Stimulated activated CD8-positive, alpha-beta memory T cell treated with anti-CD3 and anti-CD28 coated beads, Interleukin-4, amount 100 ng/mL, for 48 hours (primary cell): Measurements from ENCODE around the gene RAD9B.
"Not testable (repeated sequence)": the region's sequence is repeated elsewhere in the genome, so short reads cannot be mapped to it uniquely, and the experiment has no call there.

Experiments
- DNase-seq: peaks from one replicate; pipeline ENCODE4 v3.0.0-alpha.2; 2020

Gene RAD9B

DNA sequence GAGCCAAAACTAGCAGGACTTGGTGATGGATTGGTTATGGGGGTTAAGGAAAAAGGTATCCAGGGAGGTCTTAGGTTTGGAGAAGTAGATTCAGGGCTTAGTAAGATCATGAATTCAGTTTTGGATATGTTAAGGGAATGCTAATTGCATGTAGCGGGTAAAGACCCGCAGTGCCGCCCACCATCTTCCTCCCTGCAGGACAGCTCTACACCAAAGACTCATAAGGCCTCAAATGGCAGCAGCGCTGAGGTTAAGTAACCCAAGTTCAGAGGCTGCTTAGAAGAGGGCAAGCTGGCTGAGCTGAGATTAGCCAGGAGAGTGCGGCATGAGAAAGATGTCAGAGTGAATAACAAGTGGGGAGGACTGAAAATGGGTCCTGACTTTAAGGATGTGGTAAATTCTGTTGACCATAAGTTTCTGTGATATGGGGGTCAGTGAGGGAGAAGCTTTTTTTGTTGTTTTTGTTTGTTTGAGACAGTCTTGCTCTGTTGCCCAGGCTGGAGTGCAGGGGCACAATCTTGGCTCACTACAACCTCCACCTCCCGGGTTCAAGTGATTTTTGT lies 26.2 kb downstream of the RAD9B start:
- DNase-seq: no peak

DNA sequence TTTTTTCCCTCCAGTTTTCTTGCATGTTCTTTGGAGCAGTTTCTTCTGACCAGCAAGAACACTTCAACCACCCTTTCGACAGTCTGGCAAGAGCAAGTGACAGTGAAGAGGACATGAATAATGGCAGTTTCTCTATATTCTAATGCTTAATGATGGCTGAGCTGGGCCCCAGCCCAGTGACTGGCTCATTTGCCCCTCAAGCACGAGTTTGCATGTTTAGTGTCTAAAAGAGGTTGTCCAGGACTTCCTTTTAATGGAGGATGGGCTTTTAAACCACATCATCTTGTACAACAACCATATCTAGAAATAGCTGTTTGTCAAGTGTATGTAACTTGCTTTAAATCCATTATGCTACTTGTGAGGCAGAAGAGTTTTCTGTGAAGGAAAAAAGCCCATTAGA lies 28.4 kb downstream of the RAD9B start:
- no peak for DNase-seq

DNA sequence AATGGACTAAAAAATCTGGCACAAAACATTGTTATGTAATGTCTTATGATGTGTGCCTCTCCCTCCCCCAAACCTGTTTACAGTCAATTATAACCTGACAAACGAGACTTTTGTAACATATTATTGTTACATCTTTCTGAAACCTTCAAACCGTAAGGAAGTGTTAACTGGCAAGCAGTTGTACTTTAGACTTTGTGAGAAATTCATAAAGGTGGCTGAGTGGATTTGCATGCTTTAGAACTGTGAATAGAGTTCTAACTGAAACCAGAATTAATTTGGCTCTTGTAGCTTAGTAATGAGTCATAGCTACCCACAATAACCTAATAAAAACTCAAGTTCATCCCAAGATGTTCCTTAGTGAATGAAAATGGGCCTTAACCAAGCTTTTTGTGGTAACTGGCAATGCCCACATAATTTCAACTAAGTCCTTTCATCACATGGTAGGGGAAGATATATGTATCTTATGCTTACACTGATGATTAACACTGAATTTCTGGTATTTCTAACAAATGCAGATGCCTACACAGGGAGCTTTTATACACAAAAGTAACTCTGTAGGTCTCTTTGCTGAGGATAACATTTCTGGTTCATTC lies 29.7 kb downstream of the RAD9B start:
- no peak for DNase-seq

DNA sequence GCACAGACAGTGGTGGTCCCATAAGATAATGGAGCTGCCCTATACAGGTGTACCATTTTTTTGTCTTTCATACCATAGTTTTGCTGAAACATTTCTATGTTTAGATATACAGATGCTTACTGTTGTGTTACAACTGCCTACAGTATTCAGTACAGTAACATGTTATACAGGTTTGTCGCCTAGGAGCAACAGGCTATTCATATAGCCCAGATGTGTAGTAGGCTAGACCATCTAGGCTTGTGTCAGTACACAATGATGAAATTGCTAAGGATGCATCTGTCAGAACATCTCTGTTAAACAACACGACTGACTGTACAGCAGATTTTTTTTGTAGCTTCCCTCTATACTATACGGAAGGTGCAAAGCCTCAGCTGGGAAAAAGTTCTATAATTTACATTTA lies 30.5 kb downstream of the RAD9B start:
- no peak for DNase-seq

DNA sequence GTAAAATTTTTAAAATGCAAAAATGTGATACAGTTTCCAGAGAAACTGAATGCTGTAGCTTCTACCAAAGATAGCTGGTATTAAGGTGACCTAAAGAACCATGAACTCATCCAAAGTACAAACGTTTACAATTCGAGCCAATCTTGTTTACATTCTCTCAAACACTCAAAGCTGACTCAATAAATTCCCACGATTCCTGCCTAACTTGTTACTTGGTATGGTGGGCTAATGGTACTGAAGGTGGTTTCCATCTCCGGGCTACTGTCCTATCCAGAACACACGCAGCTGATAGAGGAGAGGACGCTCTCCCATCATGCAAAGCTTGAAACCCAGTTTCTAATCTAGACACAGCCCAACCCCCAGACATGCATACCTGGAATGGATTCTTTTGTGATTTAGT lies 31.5 kb downstream of the RAD9B start:
- no peak for DNase-seq

DNA sequence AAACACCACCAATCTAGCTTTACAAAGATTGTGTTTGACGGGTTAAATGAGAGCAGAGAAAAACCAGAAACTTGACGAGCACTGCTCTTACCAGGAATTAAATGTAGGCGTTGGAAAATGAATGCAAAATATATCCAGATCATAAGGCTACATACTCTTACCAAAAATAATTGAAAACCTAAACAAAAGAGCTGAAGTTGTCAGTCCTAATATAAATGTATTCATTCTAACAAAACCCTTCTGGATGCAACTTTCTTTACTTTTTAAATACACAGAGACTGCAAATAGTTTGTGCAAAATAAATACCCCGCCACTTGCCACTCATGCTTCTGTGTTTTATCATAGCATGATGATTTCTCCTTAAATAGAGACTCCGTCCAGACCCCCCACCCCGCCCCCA lies 32.7 kb downstream of the RAD9B start:
- DNase-seq: no peak

DNA sequence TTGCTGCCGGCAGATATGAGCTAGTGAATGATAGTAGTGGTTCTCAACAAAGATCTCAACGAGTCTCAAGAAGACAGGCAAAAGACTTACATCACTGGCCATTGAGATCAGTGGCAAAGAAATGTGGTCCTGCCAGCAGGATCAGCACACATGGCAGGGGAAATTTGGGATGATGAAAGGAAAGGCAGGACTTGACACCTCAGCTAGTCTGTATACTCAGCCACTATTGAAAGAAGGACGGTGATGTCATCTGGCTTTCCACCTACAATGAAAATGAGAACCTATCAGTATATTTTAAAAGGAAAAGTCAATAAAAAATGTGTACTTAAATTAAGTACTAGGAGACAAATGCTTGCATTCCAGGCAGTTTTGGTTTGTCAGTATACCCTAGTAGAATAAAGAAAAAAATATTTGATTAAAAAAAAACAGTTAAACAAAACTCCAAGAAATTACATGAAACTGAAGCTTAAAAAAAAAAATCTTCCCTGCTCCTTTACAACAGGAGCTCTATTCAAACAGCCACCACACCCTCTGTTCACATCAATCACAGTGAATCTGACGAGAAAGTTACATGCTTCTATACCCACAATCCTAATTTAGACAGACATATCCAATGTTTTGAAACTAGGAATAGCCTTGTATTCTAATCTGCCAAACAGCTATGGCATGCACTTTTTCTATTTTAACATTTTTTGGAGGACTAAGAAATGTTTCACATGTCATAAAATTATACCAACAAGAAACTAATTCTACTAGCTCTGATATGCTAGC lies 34.9 kb downstream of the RAD9B start:
- DNase-seq: no peak

DNA sequence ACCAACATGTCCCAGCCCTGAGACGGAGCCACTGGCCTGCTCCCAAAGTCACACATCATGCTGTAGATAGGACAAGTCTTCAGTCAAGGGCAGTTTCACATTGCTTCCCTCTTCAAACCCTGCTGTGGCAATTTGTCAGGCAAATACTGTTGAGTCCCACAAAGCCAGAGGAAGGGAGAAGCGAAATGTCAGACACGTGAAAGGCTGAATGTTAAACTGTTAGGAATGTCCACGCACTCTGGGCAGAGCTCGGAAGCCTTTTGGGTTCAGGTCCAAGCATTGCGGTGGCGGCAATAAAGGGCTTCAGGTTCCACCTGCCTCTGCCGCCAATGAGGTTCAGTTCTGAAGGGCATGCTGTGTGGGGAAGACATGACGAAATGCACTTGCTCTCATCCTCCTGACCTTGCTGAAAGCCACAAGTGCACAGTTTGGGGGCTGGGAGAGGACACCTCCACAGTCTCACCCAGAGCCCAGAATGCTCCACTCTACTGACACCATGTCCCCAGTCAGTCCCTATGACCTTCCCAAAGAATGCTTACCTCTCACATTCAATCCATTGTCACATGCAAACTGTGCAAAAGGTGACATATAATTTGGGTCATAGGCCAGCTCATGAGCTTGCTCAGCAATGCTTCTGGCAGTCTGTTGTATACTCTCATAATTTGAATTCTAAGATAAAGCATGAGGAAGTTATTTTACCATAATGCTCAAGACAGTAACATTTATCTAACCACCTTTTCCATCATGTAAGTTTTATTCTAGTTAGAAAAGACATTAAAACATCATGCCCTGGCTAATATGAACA lies 35.7 kb downstream of the RAD9B start:
- DNase-seq: no peak

DNA sequence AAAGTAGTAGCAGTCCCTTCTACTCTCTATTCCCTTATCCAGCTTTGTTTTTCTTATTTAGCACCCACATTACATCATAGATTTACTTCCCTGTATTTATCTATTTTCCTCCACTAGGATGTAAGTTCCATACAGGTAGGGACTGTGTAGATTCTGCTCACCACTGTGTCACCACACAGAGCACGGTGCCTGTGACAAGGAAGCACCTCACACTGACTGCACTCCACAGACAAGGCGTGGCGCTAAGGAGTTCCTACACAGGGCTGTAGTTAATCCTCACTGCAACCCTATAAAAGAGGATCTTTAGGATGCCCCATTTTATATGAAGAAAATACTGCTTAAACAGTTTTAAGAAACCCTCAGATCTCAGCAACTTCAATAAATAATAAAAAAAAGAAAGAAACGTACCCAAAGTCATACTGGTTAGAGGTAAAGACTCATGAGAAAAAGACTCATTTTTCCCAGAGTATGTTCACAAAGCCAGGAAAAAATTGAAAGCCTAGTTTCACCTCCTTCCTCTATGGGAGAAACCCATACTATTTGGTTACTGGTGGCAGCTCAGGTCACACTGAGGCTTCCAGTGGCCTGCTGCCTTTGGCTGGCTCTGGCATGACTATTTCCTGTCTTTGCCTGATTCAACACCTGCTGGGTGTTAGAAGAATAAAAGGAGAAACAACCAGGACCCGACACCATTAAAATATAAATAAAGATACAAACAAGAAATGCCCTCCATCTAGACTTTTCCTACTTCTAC lies 36.9 kb downstream of the RAD9B start:
- DNase-seq: no peak

DNA sequence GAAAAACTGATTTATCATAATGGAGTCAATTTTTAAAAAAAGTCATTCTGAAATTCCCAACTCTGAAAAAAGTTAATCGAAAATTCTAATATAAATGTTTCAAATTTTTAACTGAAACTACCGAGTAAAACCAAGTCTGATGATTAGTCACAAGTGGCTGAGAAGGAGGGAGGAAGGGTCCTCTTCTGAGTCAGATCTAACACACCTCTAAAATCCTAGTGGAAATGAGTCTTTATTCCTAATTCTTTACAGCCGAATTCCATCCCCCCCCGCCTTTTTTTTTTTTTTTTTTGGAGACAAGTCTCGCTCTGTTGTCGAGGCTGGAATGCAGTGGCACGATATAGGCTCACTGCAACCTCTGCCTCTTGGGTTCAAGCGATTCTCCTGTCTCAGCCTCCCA lies 37.9 kb downstream of the RAD9B start:
- DNase-seq: no peak

DNA sequence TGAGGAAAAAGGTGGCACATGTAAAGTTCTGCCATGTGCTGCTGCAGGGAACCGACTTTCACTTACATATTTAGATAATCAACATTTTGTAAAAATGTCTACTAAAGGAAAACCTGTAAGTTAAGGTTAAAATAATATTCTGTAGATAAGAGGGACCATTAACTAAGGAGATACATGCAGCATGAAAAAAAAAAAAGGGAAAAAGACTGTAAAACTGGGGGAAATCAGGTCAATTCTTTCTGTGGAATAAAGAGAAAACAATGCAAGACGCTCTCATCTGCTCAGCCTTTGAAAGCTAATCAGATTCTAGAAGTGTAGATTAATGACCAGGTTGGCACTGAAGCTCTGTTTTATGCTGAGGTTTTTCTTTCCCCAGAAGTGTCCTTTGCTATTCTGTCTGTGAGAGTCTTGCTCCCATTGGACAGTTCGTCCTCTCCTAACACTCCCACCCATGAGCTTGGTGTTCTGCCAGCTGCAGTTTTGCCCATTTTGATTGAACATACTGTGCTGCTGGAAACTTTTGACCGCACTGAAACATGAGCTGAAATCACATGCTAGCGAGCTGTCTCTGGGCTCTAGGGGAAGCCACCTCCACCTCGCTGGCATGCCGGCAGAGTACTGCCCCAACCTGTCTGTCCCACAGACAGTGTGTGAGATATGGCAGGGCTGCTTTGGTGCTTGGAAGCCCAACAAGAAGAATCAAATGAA lies 41.3 kb downstream of the RAD9B start:
- DNase-seq: no peak

DNA sequence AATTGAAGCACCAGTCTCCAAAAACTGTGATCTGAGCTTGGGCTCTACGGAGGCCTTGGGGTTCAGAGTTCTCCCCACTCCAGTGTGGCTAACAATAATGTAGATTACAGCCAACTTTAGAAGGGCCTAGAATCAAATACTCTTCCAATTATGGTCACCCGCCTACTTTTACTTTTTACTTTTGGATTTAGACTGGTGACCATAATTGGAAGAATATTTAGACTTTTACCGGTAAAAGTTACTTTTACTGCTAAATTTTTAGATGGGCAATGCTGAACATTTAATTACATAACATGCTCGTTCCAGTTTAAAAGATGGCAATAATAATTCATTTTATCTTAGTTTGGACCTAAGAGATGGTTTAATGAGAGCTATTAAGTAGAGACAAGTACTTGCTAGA lies 41.8 kb downstream of the RAD9B start:
- no peak for DNase-seq

DNA sequence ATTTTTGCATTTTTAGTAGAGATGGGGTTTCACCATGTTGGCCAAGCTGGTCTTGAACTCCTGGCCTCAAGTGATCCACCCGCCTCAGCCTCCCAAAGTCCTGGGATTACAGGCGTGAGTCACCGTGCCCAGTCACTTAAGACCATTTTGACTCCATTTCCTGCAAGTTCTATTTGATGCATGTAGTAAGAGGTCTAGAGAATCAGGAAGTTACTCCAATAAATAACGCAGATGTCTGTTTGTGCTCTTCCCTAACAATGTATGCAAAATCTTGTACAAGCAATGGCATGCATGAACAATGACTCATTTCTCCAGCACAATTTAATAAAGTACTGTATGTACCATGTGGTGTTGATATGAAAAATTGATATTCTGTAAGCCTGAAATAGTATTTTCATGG lies 43.1 kb downstream of the RAD9B start:
- not testable (repeated sequence) for DNase-seq

DNA sequence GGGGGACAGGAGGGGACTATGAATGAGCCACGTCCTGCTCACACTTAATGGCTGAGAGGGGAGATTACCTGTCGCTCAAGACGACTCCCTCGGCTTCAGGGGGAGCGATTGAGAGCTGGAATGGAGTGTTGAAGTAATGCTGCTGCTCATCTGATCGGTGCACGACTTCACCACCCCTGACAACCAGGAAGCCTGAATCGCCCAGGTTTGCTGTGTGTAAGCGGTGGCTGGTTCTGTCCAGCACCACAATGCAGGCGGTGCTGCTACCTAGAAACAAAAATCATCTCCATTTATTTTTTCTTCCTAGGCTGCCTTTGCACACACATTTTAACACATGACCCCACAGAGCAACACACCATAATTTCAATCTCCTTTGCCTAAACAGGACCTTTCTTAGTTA lies 43.7 kb downstream of the RAD9B start:
- DNase-seq: no peak

DNA sequence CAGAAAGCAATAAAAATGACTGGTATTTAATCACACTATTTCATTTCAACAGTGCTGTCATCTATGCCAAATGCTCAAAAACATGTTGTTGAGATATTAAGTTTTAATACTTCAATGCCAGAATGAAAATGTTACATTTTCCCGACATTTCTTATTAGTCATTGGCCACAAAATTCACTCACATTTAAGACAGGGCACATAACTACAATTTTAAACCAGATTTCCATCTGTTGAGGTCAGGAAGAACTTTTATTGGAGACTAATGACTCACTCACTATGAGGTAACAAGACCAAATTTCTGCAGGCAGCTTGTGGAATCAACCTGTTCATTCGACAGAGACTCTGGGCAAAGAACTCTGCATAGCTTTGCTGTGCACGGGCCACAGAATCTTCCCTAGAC lies 44.2 kb downstream of the RAD9B start:
- no peak for DNase-seq

DNA sequence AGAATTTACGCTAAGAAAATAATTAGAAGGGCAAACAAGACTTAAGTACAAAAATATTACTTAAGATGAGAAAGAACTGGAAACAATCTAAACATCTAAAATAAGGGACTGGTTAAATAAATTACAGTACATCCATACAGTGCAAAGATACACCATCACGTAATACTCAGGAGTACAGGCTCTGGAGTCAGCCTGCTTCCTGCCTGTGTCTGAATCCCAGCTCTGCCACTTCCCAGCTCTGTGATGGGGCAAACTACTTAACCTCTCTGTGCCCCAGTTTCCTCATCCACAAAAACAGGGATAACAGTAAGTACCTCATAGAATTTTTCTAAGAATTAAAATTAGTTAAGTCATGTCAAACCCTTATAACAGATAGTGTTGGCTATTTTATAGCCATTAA lies 45.0 kb downstream of the RAD9B start:
- no peak for DNase-seq

DNA sequence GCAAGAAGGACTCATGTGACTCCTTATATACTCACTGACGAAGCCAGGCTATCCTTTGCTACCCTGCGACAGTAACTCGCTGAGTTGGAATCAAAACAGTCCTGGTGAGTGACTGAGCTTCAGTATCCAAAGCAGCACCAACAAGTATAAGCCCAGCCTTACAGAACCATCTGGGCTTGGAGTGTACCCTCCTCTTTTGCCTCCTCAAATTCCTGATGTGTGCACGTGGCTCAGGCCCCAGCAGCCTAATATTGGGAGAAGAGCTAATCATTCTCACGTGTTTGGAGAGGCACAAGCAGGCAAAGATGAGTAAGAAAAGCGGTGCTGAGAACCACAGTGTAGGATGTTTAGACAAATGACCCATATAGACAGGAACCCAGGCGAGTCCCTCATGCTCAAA lies 46.5 kb downstream of the RAD9B start:
- no peak for DNase-seq

DNA sequence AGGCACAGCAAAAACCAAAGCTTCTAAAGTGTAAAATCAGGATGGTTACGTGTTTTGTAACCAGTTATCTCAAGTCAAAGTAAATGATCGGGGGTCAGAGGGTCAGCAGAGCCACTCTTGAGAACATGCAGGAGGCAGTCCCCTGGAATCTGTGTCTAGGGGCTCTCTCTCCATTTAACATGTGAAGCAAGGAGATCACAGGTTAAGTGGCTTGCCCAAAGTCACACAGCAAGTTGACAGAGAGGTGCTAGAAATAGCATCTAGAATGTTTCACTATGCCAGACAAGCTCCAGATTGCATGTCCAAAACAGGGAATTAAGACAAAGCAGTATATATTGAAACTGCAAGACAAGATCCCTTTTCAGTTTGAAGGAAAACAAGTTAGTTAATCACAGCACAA lies 47.6 kb downstream of the RAD9B start:
- DNase-seq: no peak

DNA sequence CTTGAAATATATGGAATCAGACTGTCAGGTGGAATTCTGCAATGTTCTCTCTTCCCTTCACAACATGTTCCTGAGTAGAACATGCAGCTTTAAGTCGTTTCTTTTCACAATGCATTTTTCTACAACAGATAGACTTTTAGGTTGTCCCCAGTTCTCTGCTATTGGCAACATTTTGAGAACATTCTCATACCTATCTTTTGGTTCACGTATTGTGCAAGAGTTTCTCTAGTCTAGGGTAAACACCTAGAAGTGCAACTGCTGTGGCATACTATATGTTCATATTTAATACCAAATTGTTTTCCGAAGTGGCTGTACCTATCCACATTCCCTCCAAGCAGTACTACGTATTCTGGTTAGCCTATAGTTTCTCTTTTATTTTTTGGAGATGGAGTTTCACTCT lies 48.9 kb downstream of the RAD9B start:
- no peak for DNase-seq
